Lower leg skin (tissue), 3 donors: ENCODE measurements around the gene DPYD.

Source experiments
- POLR2A ChIP-seq, 2 donors: fragments of 450-650 bp; IDR thresholded peaks; one replicate each; pipeline ENCODE4 v1.6.1; 2016 to 2017; ENCODE audit warnings: antibody characterized with exemption in 2 of 2, mild to moderate bottlenecking in 1 of 2, moderate library complexity in 1 of 2
- TF ChIP-seq, protein P1 (sequence below), 3 donors: fragments of 450-650 bp; IDR thresholded peaks; one replicate each; pipeline ENCODE4 v1.5.1; 2016; ENCODE audit warnings: antibody characterized with exemption in 3 of 3, mild to moderate bottlenecking in 3 of 3, moderate library complexity in 2 of 3

DNA sequence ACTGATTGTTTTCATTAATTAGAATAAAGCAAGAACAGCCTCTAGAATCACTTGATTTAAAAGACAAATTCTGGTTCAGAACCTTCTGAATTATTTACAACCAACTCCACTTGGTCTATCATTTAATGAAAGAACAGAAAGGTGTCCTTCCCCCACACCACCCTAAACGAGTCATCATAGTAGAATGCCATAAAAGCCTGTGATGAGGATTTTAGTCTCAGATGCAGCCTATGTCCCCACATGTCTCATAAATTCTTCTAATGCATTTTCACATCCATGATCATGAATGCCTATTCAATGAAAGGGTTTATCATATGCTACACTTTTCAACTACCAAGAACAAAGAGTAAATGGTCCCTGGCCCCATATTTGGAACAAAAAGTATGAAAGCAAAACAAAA, 508.1 kb downstream of the DPYD start:
- TF ChIP-seq, protein P1, sequence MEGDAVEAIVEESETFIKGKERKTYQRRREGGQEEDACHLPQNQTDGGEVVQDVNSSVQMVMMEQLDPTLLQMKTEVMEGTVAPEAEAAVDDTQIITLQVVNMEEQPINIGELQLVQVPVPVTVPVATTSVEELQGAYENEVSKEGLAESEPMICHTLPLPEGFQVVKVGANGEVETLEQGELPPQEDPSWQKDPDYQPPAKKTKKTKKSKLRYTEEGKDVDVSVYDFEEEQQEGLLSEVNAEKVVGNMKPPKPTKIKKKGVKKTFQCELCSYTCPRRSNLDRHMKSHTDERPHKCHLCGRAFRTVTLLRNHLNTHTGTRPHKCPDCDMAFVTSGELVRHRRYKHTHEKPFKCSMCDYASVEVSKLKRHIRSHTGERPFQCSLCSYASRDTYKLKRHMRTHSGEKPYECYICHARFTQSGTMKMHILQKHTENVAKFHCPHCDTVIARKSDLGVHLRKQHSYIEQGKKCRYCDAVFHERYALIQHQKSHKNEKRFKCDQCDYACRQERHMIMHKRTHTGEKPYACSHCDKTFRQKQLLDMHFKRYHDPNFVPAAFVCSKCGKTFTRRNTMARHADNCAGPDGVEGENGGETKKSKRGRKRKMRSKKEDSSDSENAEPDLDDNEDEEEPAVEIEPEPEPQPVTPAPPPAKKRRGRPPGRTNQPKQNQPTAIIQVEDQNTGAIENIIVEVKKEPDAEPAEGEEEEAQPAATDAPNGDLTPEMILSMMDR (IDR thresholded peaks at IDR 0.05), result no peak
- no peak for TF ChIP-seq POLR2A (IDR thresholded peaks at IDR 0.05)
